Brain (organoid and tissue), 1 donor: ENCODE measurements around the gene HTR2A. TPM values are rescaled to one million over a fixed set of nuclear protein-coding genes. Genes with fewer than 3 reads are reported as not detected.

Experiments used
- polyA plus RNA-seq: library from polyadenylated mRNA; stranded (reverse); fragments of 350-450 nt; fragmentation: Illumina TruSeq; extraction: RNeasy Lipid Tissue Mini Kit (QIAGEN cat#74804); gene quantifications from one replicate; pipeline ENCODE4 v1.2.3, GENCODE V29; 2015; ENCODE audit warnings: low read depth, low replicate concordance; ENCODE audit not compliant: insufficient read depth

HTR2A gene
- polyA plus RNA-seq, 1 donor from 2014 or later, result 1.8 TPM

Other genes with a start within 250 kb of the HTR2A start
- 76.5 TPM for gene ESD, start 99.9 kb downstream of the HTR2A start, polyA plus RNA-seq